ENCODE results near the gene SCARB2.

The SCARB2 gene

GRCh38 chr4:76200771-76201231, 12.8 kb downstream of the SCARB2 start:
- TF ChIP-seq CTCF (IDR thresholded peaks at IDR 0.05; ENCODE audit: unreplicated experiment in 3 of 3): no peak
- H3K4me1 Mint-ChIP-seq: peaks cover 73% of the 10 kb centered on the region
- peak overlapping the region in 2 of 3 experiments; percentile 1 to 9 for H3K4me3 Mint-ChIP-seq
- no peaks in the 10 kb centered on the region for H3K9me3 Mint-ChIP-seq
- peaks cover 1% of the 10 kb centered on the region for H3K27me3 Mint-ChIP-seq (ENCODE audit: low read depth)
- peaks cover 4% of the 10 kb centered on the region for H3K36me3 Mint-ChIP-seq (ENCODE audit: low read depth)
- H3K27ac Mint-ChIP-seq: peak overlapping the region; percentile 96 to 98 (median 97)

- peak overlapping the region; percentile 14 to 62 (median 37) for H3K4me3 Mint-ChIP-seq
- H3K4me1 Mint-ChIP-seq: peaks cover 68% of the 10 kb centered on the region
Observed at GRCh38 chr4:76199664-76200211, 13.9 kb downstream of the SCARB2 start.

GRCh38 chr4:76198411-76199237, 15.0 kb downstream of the SCARB2 start:
- Mint-ChIP-seq H3K27me3 (ENCODE audit: low read depth) (no peaks in the 10 kb centered on the region), H3K27ac (peak overlapping the region; percentile 96 to 98 (median 97)), H3K9me3 (peaks cover 5% of the 10 kb centered on the region), H3K4me1 (peaks cover 65% of the 10 kb centered on the region), H3K36me3 (ENCODE audit: low read depth) (peaks cover 19% of the 10 kb centered on the region), H3K4me3 (peak overlapping the region; percentile 41 to 67 (median 52))
- no peak for TF ChIP-seq CTCF (IDR thresholded peaks at IDR 0.05; ENCODE audit: unreplicated experiment in 3 of 3)

More at GRCh38 chr4:76199664-76200211, 13.9 kb downstream of the SCARB2 start:
- H3K36me3 Mint-ChIP-seq (ENCODE audit: low read depth): peaks cover 12% of the 10 kb centered on the region
- no peaks in the 10 kb centered on the region for H3K27me3 Mint-ChIP-seq (ENCODE audit: low read depth)
- H3K9me3 Mint-ChIP-seq: no peaks in the 10 kb centered on the region
- peak overlapping the region; percentile 96 to 98 (median 97) for H3K27ac Mint-ChIP-seq
- TF ChIP-seq CTCF (IDR thresholded peaks at IDR 0.05; ENCODE audit: unreplicated experiment in 3 of 3): no peak

- peaks cover 7% of the 10 kb centered on the region for H3K9me3 Mint-ChIP-seq
- peak overlapping the region; percentile 38 to 54 (median 54) for H3K4me3 Mint-ChIP-seq
- peaks cover 25% of the 10 kb centered on the region for H3K36me3 Mint-ChIP-seq (ENCODE audit: low read depth)
- peak overlapping the region; percentile 96 to 98 (median 97) for H3K27ac Mint-ChIP-seq
- peaks cover 63% of the 10 kb centered on the region for H3K4me1 Mint-ChIP-seq
- TF ChIP-seq CTCF (IDR thresholded peaks at IDR 0.05; ENCODE audit: unreplicated experiment in 3 of 3): no peak
- no peaks in the 10 kb centered on the region for H3K27me3 Mint-ChIP-seq (ENCODE audit: low read depth)
Observed at GRCh38 chr4:76197971-76198410, 15.6 kb downstream of the SCARB2 start.

GRCh38 chr4:76197031-76197743, 16.4 kb downstream of the SCARB2 start:
- Mint-ChIP-seq H3K4me3 (peak overlapping the region in 2 of 3 experiments; percentile 38 to 54), H3K4me1 (peaks cover 67% of the 10 kb centered on the region), H3K36me3 (ENCODE audit: low read depth) (peaks cover 33% of the 10 kb centered on the region), H3K27me3 (ENCODE audit: low read depth) (no peaks in the 10 kb centered on the region), H3K27ac (peak overlapping the region; percentile 96 to 98 (median 97)), H3K9me3 (peaks cover 12% of the 10 kb centered on the region)
- no peak for TF ChIP-seq CTCF (IDR thresholded peaks at IDR 0.05; ENCODE audit: unreplicated experiment in 3 of 3)

All from nephron (organoid).